ELR (cell line): ENCODE measurements around the gene UBASH3B.
A peak's percentile ranks its signal among the peaks of the same experiment; 100 is the strongest.
"Not testable (repeated sequence)": the region's sequence is repeated elsewhere in the genome, so short reads cannot be mapped to it uniquely, and the experiment has no call there.

Source experiments
- DNase-seq: peaks from one replicate; pipeline ENCODE4 v3.0.0-alpha.2; 2015; ENCODE audit warnings: low read depth

Gene UBASH3B

GRCh38 chr11:122813894-122814270, 158.4 kb downstream of the UBASH3B start:
- DNase-seq, result no peak

- DNase-seq, result peak; percentile 20
Measured at GRCh38 chr11:122814401-122814800, 158.9 kb downstream of the UBASH3B start.

GRCh38 chr11:122815900-122816299, 160.4 kb downstream of the UBASH3B start:
- no peak for DNase-seq

DNA sequence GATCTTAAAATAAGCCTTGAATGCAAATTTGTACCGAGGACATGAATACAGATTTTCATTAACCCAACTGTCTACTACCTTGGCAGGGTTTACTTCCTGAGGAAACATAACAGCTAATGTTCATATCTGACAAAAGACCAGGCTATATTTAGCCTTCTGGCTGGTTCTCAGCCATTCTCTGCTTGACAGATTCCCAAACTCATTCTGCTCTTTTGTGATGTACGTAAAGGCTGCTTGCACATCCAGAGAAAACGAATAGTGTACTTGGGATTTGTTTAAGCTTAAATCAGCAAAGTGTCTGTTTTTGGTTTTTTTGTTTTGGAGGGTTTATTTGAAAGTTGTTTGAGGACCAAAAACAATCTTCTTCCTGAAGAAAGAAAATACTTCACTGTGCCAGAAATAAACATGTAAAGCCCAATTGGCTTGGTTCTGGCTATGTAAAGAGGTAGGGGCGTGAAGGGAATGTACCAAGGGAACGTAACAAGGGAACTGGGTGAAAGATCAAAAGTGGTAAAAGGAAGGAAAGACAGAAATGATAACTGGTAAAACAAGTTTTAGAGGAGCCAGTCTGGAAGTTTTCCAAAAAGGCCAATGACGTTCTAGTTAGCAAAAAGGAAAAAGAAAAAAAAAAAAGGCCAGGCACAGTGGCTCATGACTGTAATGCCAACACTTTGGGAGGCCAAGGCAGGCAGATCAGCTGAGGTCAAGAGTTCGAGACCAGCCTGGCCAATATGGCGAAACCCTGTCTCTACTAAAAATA, 161.4 kb downstream of the UBASH3B start:
- DNase-seq, result no peak

GRCh38 chr11:122820158-122820557, 164.6 kb downstream of the UBASH3B start:
- no peak for DNase-seq

GRCh38 chr11:122821169-122821568, 165.6 kb downstream of the UBASH3B start:
- DNase-seq, result no peak

DNA sequence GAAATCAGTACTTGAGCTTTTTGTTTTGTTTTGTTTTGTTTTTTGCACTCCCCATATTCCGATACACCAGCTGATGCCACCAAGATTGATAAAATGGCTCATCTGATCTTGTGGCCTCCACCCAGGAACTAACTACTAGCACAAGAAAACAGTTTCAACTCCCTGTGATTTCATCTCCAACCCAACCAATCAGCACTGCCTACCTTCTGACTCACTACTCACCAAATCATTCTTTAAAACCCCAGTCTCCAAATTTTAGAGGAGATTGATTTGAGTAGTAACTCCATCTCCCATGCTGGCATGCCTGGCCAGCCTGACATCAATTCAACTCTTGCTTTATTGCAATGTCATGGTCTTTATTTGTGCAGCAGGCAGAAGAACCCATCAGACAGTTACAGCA, 166.7 kb downstream of the UBASH3B start:
- no peak for DNase-seq

DNA sequence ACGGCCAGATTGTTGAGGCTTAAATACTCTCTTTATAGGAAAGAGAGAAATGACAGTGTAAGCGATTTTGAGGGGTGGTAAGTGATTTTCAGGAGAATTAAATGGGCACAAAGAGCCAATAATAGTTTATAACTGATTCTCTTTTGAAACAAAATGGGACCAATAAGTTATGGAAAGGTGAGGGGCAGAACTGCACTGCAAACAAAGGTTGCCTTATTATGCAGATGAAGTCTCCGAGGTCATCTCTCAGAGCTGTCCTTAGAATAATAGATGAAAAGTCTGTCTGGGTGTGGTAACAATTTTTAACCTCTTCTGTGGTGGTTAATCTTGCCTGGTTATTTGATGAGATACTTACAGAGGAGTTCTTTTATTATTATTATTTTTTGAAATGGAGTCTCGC, 168.0 kb downstream of the UBASH3B start:
- no peak for DNase-seq

GRCh38 chr11:122829371-122829770, 173.8 kb downstream of the UBASH3B start:
- not testable (repeated sequence) for DNase-seq

DNA sequence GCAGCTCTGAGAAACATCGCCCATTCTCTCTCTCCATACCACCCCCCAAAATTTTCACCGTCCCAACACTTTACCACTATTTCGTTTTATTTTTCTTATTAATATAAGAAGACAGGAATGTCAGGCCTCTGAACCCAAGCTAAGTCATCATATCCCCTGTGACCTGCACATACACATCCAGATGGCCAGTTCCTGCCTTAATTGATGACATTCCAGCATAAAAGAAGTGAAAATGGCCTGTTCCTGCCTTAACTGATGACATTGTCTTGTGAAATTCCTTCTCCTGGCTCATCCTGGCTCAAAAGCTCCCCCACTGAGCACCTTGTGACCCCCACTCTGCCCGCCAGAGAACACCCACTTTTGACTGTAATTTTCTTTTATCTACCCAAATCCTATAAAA, 176.8 kb downstream of the UBASH3B start:
- not testable (repeated sequence) for DNase-seq

GRCh38 chr11:122832721-122833470, 177.4 kb downstream of the UBASH3B start:
- no peak for DNase-seq

GRCh38 chr11:122833846-122834464, 178.4 kb downstream of the UBASH3B start:
- no peak for DNase-seq

- DNase-seq, result no peak
Measured at GRCh38 chr11:122836916-122837315, 181.4 kb downstream of the UBASH3B start.

GRCh38 chr11:122837528-122838346, 182.2 kb downstream of the UBASH3B start:
- DNase-seq, result no peak

DNA sequence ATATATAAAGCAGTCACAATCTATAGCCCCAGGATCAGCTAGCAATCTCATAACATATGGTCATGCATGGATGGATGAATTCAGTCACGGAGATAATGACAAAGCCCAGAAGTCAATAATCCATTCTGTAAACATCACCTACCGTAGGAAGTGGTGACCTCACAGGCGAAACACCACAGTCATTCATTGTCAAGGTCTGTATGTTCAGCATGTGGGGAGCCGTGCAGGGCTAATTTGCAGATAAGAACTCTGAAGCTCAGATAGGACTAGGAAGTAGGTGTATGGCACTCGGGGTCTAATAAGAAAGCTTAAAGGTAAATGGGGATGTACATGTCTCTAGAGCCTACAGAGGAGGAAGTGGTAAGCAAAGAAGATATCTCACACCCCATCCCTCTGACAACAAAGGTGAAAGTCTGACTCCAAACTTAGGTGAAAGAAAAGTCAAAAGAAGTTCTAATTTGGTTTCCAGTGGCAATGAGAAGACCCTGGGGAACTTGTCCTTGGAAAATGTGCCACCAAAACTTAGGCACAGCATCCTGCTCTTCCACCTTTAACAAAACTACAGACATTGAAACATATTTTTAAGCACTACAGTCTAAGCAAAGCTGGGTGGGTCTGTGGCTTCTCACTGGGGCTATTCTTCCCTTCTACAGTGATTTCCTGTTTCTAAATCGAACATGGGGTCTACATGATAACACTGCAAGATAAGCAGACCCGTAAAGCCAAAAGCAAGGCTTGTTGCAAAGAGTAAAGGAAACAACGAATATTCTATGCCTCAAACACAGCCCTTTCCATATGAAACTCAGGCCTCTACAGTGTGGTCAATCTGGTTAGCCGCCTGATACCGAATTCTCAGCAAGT, 188.0 kb downstream of the UBASH3B start:
- DNase-seq, result no peak

- no peak for DNase-seq
Measured at GRCh38 chr11:122847466-122847865, 191.9 kb downstream of the UBASH3B start.

GRCh38 chr11:122848186-122848585, 192.7 kb downstream of the UBASH3B start:
- no peak for DNase-seq

DNA sequence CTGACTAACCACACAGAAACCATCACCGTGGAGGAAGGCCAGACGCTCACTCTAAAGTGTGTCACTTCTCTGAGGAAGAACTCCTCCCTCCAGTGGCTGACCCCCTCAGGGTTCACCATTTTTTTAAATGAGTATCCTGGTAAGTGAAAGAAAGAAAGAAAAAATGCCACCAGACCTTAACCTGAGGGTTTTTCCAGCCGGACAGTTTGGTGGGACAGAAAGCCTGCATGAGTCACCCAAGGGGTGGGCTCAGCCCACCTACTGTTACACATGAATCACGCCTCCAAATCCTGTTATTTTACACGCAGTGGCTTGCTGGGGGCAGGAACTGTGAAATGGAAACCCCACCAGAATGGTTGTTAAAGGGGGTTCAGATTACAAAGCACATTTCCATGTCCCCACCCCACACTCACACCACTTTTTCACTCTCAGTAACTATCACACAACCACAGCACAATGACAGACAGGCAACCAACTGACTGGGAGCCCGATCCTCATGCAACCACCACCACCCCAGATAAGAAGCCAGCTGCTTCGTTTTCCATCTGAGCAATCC, 194.6 kb downstream of the UBASH3B start:
- peak; percentile 82 for DNase-seq

DNA sequence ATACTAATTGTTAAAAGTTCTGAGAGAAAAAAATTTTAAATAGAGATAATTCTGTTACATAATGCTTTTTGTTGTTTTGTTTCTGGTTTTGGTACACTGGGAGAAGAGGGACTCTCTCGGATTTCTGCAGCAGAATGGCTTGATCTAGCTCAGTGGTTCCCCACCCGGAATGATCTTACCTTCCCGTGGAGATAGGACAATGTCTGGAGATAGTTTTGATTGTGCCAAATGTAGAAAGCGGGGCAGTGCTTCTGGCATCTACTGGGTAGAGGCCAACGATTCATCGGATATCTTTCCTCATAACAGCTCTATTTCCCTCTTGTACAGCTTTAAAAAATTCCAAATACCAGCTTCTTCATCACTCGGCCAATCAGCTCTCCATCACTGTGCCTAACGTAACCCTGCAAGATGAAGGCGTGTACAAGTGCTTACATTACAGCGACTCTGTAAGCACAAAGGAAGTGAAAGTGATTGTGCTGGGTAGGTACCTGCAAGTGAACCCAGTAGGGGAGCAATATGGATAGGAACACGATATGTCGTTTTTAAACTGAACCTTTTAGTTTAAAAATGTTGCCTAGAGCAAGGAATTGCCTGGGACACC, 195.9 kb downstream of the UBASH3B start:
- DNase-seq, result no peak

GRCh38 chr11:122852074-122852795, 196.7 kb downstream of the UBASH3B start:
- DNase-seq, result peak; percentile 61
